Measurements from ENCODE around the gene SMIM33. TPM values are rescaled to one million over a fixed set of nuclear protein-coding genes. Genes with fewer than 3 reads are reported as not detected.

The SMIM33 gene
- polyA plus RNA-seq, 1 experiment: not detected

DNA sequence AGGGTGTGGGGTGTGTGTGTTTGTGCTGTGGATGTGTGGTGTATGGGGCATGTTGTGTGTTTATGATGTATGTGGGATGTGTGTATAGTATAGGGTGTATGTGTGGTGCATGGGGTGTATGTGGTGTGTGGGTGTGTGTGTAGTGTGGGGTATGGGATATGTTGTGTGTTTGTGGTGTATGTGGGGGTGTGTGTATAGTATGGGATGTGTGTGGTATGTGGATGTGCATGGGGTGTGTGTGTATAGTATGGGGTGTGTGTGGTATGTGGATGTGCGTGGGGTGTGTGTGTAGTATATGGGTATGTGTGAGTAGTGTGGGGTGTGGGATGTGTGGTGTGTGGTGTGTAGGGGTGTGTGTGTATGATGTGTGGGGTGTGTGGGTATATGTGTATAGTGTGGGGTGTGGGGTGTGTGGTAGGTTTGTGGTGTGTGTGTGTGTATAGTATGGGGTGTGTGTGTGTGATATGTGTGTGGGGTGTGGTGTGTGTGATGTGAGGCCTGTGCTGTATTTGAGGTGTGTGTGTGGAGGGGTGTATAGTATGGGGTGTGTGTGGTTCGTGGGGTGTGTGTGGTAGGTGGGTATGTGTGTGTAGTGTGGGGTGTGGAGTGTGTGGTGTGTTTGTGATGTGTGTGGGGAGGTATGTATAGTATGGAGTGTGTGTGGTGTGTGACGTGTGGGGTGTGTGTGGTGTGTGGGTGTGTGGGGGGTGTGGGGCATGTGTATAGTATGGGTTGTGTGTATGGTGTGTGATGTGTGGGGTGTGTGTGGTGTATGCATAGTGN lies 18.7 kb upstream of the SMIM33 start:
- no peak for DNase-seq (ENCODE audit: low read depth, low spot score)
- Histone ChIP-seq H3K27me3 (ENCODE audit: control insufficient read depth, insufficient read depth, low read length) (no peaks in the 10 kb centered on the region), H3K27ac (ENCODE audit: low read depth, low read length) (no peak overlapping the region), H3K9me3 (ENCODE audit: control insufficient read depth, insufficient read depth, low read length) (no peaks in the 10 kb centered on the region; the same call in 1 of the 2 replicates), H3K4me3 (ENCODE audit: low read depth, low read length) (no peak overlapping the region)
- ChIA-PET POLR2A (no interaction called here), CTCF (no interaction called here)
- TF ChIP-seq, protein P1, sequence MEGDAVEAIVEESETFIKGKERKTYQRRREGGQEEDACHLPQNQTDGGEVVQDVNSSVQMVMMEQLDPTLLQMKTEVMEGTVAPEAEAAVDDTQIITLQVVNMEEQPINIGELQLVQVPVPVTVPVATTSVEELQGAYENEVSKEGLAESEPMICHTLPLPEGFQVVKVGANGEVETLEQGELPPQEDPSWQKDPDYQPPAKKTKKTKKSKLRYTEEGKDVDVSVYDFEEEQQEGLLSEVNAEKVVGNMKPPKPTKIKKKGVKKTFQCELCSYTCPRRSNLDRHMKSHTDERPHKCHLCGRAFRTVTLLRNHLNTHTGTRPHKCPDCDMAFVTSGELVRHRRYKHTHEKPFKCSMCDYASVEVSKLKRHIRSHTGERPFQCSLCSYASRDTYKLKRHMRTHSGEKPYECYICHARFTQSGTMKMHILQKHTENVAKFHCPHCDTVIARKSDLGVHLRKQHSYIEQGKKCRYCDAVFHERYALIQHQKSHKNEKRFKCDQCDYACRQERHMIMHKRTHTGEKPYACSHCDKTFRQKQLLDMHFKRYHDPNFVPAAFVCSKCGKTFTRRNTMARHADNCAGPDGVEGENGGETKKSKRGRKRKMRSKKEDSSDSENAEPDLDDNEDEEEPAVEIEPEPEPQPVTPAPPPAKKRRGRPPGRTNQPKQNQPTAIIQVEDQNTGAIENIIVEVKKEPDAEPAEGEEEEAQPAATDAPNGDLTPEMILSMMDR (IDR thresholded peaks at IDR 0.05; ENCODE audit: low read depth, low read length): no peak

- ChIA-PET POLR2A (no interaction called here), CTCF (no interaction called here)
- TF ChIP-seq, protein P1 (IDR thresholded peaks at IDR 0.05; ENCODE audit: low read depth, low read length): no peak
- no peaks in the 10 kb centered on the region; the same call in 1 of the 2 replicates for H3K9me3 ChIP-seq (ENCODE audit: control insufficient read depth, insufficient read depth, low read length)
- H3K27me3 ChIP-seq (ENCODE audit: control insufficient read depth, insufficient read depth, low read length): no peaks in the 10 kb centered on the region
- no peak overlapping the region for H3K4me3 ChIP-seq (ENCODE audit: low read depth, low read length)
- no peak overlapping the region for H3K27ac ChIP-seq (ENCODE audit: low read depth, low read length)
- DNase-seq (ENCODE audit: low read depth, low spot score): no peak
Measured at GRCh38 chr5:139453683-139454567, 16.9 kb upstream of the SMIM33 start.

DNA sequence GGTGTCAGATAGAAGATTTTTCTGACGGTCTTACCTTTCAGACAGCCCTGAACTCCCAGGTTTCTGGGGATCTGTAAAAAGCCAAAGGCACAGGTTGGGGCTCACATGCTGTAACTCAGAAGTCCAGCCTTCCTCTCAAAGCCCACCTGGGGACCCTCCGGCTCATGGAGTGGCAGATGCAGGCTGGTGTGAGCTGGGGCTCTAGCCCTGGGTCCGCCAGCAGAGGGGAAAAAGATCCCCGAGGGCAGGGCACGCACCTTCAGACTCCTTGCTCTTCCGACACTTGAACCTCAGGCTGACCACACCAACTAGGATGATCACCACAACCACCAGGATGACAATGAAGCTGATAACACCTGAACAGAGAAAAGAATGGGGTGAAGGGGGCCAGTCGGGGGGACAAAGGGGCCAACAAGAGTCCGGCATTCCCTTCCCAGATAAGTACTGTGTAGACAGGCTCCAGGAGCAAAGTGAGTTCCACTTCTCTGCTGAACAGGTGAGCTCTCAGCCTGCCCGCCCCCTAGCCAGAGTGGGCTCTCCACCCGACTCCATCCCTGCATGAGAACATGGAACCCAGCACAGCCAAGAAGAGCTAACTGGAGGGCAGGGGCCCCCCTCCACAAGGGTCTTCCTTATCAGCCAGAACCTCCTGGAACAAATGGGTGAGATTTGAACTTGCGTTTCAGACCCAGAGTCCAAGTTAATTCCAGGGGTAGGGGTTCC lies 16.1 kb upstream of the SMIM33 start:
- no peak for DNase-seq (ENCODE audit: low read depth, low spot score)
- ChIA-PET CTCF (no interaction called here), POLR2A (no interaction called here)
- H3K27ac ChIP-seq (ENCODE audit: low read depth, low read length): no peak overlapping the region
- H3K4me3 ChIP-seq (ENCODE audit: low read depth, low read length): no peak overlapping the region
- no peaks in the 10 kb centered on the region; the same call in 1 of the 2 replicates for H3K9me3 ChIP-seq (ENCODE audit: control insufficient read depth, insufficient read depth, low read length)
- no peaks in the 10 kb centered on the region for H3K27me3 ChIP-seq (ENCODE audit: control insufficient read depth, insufficient read depth, low read length)
- TF ChIP-seq, protein P1 (IDR thresholded peaks at IDR 0.05; ENCODE audit: low read depth, low read length): no peak

GRCh38 chr5:139456776-139457175 lies 14.0 kb upstream of the SMIM33 start:
- no peaks in the 10 kb centered on the region for H3K27me3 ChIP-seq (ENCODE audit: control insufficient read depth, insufficient read depth, low read length)
- ChIA-PET CTCF (no interaction called here), POLR2A (interaction anchor here (0.6 kb wide), 1 partner anchor 45 kb away, joined by 4 read pairs; no protein-coding TSS in a partner anchor)
- TF ChIP-seq, protein P1 (IDR thresholded peaks at IDR 0.05; ENCODE audit: low read depth, low read length): no peak
- no peaks in the 10 kb centered on the region; the same call in 1 of the 2 replicates for H3K9me3 ChIP-seq (ENCODE audit: control insufficient read depth, insufficient read depth, low read length)
- no peak overlapping the region for H3K27ac ChIP-seq (ENCODE audit: low read depth, low read length)
- DNase-seq (ENCODE audit: low read depth, low spot score): no peak
- no peak overlapping the region for H3K4me3 ChIP-seq (ENCODE audit: low read depth, low read length)
